HG03139 (cell line): Measurements from ENCODE around the gene INF2.
A peak's percentile ranks its signal among the peaks of the same experiment; 100 is the strongest.
"Not testable (repeated sequence)": the region's sequence is repeated elsewhere in the genome, so short reads cannot be mapped to it uniquely, and the experiment has no call there.

Experiments used
- ATAC-seq: cut with Tn5 transposase; IDR thresholded peaks from one replicate; pipeline ENCODE4 v1.9.1; 2021; ENCODE audit not compliant: unreplicated experiment

INF2 gene

GRCh38 chr14:104657101-104657524, 32.3 kb upstream of the INF2 start:
- peak; percentile 30 for ATAC-seq

- ATAC-seq, result no peak
Measured at GRCh38 chr14:104657563-104658324, 31.7 kb upstream of the INF2 start.

DNA sequence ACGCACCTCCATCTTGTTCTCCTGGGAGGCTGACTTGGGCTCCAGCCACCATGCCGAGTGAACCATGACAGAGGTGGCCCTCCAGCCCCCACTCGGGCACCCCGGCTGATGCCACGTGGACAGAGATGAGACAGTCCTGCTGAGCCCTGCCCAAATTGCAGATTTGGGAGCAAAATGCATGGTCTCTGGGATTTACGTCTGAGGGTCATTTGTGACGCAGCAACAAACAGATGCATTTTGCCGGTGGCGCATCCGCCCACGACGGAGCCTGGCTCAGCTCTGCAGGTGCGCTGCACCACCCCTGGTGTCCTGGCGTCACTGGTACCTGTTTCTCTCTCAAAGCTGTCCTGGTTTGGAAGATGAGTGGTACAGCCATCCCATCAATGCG, 31.1 kb upstream of the INF2 start:
- ATAC-seq, result no peak

- ATAC-seq, result no peak
Measured at GRCh38 chr14:104659146-104659545, 30.3 kb upstream of the INF2 start.

DNA sequence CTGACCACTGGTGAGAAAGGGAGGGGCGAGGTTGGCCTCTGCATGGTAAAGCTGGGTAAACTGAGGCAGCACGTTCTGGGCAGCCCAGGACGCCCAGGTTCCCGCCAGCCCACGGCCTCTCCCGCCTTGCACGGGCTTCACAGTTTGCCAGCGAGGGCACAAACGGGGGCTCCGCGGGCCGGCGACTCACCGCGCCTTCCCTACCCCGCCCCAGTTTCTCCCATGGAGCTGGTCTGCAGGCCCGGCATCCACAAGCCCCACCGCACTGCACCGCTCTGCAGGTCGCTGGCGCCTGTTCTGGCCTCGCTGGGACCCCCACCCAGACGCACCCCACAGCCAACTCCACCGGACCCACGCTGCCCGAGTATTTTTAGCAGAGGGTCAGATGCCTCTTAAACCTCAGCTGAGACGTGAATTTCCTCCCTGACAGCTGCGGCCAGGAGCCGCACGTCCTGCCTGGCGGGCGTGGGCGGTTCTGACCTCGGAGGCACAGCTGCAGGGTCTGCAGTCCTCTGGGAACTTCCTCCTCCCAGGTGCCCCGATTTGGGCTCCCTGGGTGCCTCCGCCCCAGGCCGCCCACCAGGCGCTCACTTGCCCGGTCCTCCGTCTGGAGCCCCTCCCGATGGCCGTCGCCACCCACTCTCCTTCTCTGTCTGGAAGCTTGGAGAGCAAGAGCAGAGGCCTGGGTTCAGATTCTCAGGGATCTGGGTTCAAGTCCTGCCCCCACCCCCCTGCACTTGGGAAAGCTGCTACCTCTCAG, 29.5 kb upstream of the INF2 start:
- no peak for ATAC-seq

- no peak for ATAC-seq
Measured at GRCh38 chr14:104660597-104660996, 28.8 kb upstream of the INF2 start.

DNA sequence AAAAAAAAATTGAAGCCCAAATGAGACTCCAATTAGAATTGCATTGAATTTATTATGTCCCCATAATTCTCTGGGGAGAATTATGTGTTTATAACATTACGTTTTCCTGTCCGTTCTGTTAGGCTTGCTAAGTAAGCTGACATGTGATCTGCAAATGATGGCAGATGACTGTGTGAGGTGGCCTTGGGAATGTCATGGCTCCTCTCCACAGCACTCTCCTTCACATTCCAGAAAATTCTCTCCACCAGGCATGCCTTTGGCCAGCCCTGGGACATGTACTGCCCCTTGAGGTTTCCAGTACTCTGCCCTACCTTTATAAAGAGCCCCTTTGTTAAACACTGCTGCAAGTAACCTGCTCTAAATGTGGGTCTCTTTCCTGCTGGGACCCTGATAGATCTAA, 28.3 kb upstream of the INF2 start:
- no peak for ATAC-seq

DNA sequence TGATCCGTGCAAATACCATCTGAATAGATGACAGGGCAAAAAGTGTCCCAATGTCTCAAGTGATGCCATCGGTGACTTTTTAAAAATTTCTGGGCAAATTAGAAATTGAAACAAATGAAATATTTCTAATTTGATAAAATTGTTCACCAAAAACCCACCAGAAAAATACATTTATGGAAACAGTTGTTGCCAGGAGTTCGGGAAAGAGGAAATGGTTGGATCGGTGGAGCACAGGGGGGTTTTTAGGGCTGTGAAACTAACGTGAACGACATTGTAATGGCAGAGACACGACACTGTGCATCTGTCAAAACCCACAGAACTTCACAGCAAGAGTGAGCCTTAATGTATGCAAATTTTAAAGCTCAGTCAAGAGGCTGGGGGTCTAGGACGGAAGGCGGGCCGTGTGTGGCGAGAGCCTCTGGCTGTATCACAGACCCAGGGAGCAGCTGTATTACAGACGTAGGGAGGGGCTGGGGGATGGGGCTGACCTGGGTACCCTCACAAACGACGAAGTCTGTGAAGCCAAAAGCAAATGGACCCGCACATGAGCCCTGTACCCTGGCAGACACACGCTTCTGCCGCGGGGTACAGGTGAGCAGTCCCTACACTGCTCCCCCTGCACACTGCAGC, 27.8 kb upstream of the INF2 start:
- ATAC-seq, result not testable (repeated sequence)

- ATAC-seq, result not testable (repeated sequence)
Measured at GRCh38 chr14:104662472-104662871, 26.9 kb upstream of the INF2 start.

GRCh38 chr14:104664107-104664506, 25.3 kb upstream of the INF2 start:
- ATAC-seq, result no peak

DNA sequence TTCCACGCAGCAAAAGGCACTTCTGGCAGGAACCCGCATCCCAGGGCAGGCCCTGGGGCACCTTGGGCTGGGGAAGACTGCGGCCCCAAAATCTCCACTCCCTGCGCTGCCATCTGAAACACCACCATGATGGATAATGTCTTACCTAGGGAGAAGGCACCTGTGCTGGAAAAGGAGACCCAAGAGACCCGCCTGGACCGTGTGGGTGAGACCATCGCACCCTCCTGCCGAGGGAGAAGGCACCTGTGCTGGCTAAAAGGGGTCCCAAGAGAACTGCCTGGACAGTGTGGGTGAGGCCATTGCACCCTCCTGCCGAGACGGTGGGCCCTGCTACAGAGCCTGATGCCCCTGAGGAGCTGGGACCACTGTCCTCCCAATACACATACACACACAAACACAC, 24.8 kb upstream of the INF2 start:
- ATAC-seq, result no peak

GRCh38 chr14:104665114-104665656, 24.2 kb upstream of the INF2 start:
- ATAC-seq, result no peak

GRCh38 chr14:104665657-104666522, 23.5 kb upstream of the INF2 start:
- ATAC-seq, result no peak

GRCh38 chr14:104666523-104666895, 22.9 kb upstream of the INF2 start:
- ATAC-seq, result not testable (repeated sequence)

- ATAC-seq, result no peak
Measured at GRCh38 chr14:104666981-104667380, 22.4 kb upstream of the INF2 start.

DNA sequence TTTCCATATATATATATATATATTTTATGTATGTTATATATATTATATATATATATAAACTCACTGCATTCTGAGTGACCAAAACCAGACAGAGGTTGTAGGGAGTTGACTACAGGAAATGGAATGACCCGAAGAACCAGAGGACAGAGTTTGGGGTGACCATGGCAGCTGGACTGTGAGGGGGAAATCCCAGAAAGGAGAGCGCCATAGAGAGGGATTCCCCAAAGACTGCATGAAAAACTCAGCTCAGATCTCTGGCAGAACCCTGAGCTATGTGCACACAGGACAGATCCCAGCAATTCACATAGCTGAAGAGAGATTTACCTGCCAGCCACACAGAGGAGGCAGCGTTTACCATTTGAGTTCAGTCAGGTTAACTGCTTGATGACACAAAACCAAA, 19.7 kb upstream of the INF2 start:
- no peak for ATAC-seq

DNA sequence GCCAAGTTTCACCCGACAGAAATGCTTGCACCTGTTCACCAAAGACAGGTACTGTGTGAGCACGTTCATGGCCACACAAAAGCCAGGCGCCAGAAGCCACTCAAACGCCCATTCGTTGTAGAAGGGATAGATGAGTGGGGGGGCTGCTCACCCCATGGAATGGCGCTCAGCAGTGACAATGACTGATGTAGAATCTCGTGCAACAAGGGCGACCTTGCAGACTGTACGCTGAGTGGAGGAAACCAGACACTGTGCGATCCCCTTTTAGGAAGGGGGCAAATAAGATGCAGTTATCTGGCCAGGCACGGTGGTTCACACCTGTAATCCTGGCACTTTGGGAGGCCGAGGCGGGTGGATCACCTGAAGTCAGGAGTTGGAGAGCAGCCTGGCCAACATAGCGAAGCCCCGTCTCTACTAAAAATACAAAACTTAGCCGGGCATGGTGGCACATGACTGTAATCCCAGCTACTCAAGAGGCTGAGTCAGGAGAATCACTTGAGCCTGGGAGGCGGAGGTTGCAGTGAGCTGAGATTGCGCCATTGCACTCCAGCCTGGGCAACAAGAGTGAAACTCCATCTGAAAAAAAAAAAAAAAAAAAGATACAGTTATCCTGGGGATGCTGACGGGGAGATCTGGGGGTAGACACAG, 18.0 kb upstream of the INF2 start:
- ATAC-seq, result not testable (repeated sequence)

DNA sequence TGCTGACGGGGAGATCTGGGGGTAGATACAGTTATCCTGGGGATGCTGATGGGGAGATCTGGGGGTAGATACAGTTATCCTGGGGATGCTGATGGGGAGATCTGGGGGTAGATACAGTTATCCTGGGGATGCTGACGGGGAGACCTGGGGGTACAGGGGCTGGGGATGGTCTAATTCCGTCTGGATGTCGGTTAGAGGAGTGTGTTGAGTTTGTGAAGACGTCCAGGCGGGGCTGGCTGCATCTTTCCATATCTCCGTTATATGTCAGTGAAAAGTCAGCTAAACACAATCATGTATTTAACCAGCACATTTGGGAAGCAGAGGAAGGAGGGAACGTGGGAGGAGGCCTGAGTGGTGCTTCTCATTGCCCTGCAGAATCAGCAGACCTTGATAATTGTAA, 17.3 kb upstream of the INF2 start:
- not testable (repeated sequence) for ATAC-seq

GRCh38 chr14:104673481-104673880, 15.9 kb upstream of the INF2 start:
- ATAC-seq, result no peak

DNA sequence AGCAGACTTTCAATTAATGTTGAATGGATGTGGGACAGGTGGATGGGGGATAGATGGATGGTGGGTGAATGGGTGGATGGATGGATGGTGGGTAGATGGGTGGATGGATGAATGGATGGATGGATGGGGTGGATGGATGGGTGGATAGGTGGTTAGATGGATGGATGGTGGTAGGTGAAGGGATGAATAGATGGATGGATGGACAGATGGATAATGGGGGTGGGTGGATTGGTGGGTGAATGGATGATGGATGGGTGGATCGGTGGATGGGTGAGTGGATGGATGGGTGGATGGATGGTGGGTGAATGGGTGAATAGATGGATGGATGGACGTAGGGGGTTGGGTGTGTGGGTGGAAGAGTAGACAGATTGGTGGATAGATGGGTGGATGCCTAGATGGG, 14.0 kb upstream of the INF2 start:
- no peak for ATAC-seq
